Lung (tissue), 12 donors: ENCODE results near the gene VDR. TPM values are rescaled to one million over a fixed set of nuclear protein-coding genes. Genes with fewer than 3 reads are reported as not detected.

Experiments
- ATAC-seq: fragments of 200-7000 bp; cut with Tn5 transposase; one replicate; pipeline ENCODE4 v1.9.1; 2020; ENCODE audit warnings: moderate number of reproducible peaks; ENCODE audit not compliant: insufficient read depth, low FRiP score
- DNase-seq, 3 donors: peaks; one replicate each; pipeline ENCODE4 v3.0.0-alpha.2; 2013 to 2017
- H3K27ac ChIP-seq, 2 donors: one replicate each; pipeline ENCODE4 v1.5.1; 2013; ENCODE audit warnings: mild to moderate bottlenecking in 2 of 2, moderate library complexity in 2 of 2, control low read depth in 1 of 2, inconsistent platforms in 1 of 2, low read depth in 1 of 2, low read length in 1 of 2
- H3K27me3 ChIP-seq, 3 donors: one replicate each; pipeline ENCODE4 v1.5.1; 2013; ENCODE audit warnings: low read length in 2 of 3; ENCODE audit not compliant: control insufficient read depth in 3 of 3, insufficient read depth in 3 of 3
- H3K36me3 ChIP-seq, 4 donors: one replicate each; pipeline ENCODE4 v1.5.1; 2013; ENCODE audit warnings: low read length in 4 of 4, mild to moderate bottlenecking in 1 of 4, moderate library complexity in 1 of 4; ENCODE audit not compliant: control insufficient read depth in 4 of 4, insufficient read depth in 4 of 4
- H3K4me1 ChIP-seq, 5 donors: one replicate each; pipeline ENCODE4 v1.5.1; 2013; ENCODE audit warnings: low read length in 5 of 5, mild to moderate bottlenecking in 2 of 5, moderate library complexity in 1 of 5; ENCODE audit not compliant: control insufficient read depth in 5 of 5, insufficient read depth in 5 of 5
- H3K4me3 ChIP-seq: one replicate; pipeline ENCODE4 v1.5.1; 2013; ENCODE audit warnings: mild to moderate bottlenecking, control low read depth, moderate library complexity
- H3K9ac ChIP-seq, 2 donors: one replicate each; pipeline ENCODE4 v1.5.1; 2013; ENCODE audit warnings: low read length in 2 of 2, control low read depth in 1 of 2; ENCODE audit not compliant: insufficient read depth in 1 of 2
- H3K9me3 ChIP-seq, 4 donors: one replicate each; pipeline ENCODE4 v1.5.1; 2013; ENCODE audit warnings: low read length in 3 of 4, mild to moderate bottlenecking in 1 of 4, moderate library complexity in 1 of 4; ENCODE audit not compliant: control insufficient read depth in 4 of 4, insufficient read depth in 3 of 4
- CTCF ChIP-seq: IDR thresholded peaks from 2 replicates; pipeline ENCODE4 v1.5.1; 2012; ENCODE audit warnings: mild to moderate bottlenecking; ENCODE audit errors: control extremely low read depth, extremely low read depth
- WGBS, 2 donors: extraction: QIAGEN DNeasy Blood & Tissue Kit; methylation state at CpG; one replicate each; pipeline ENCODE4 v1.1.7; 2013; 5-methylcytosine and 5-hydroxymethylcytosine counted together
- polyA plus RNA-seq, 2 donors: library from polyadenylated mRNA; stranded (reverse); fragments of 200-250 nt; gene quantifications; one replicate each; pipeline ENCODE4 v1.2.1, GENCODE V29; 2013
- total RNA-seq, 2 donors: library from RNA; depleted of rRNA in 1 of 2; stranded (reverse); fragments of >200 nt in 1 of 2; gene quantifications; one replicate each; pipeline ENCODE4 v1.2.1, GENCODE V29; 2014 to 2021
- donor health status: control.
- donor health status: control.
- donor health status: Bipolar disorder and iron deficiency.
- donor health status: healthy.
- donor health status: DM: yes; HTN: yes; CAD: no.

The VDR gene
- total and polyA plus RNA-seq, 4 donors = 4.4 to 27.4 (median 14.3) TPM

GRCh38 chr12:47801170-47801903, 103.5 kb downstream of the VDR start:
- Histone ChIP-seq H3K27ac (peak overlapping the region in 1 of 2 donors; percentile 87), H3K4me3 (no peak overlapping the region), H3K9me3 (no peaks in the 10 kb centered on the region), H3K36me3 (peaks cover 9 to 34% (median 11%) of the 10 kb centered on the region in 4 donors), H3K4me1 (peaks cover 6 to 55% (median 28%) of the 10 kb centered on the region in 5 donors), H3K9ac (no peak overlapping the region), H3K27me3 (no peaks in the 10 kb centered on the region)
- DNase-seq (no peak), ATAC-seq (no peak)
- WGBS, 2 donors = 44 to 50% methylated on average over 7 of the region's 7 CpGs
- TF ChIP-seq CTCF = no peak

GRCh38 chr12:47800582-47800981, 104.2 kb downstream of the VDR start:
- 80 to 91% methylated on average over 7 of the region's 7 CpGs for WGBS, 2 donors
- H3K4me3 ChIP-seq = no peak overlapping the region
- no peaks in the 10 kb centered on the region for H3K27me3 ChIP-seq
- H3K4me1 ChIP-seq = peaks cover 6 to 50% (median 22%) of the 10 kb centered on the region in 5 donors
- peaks cover 9 to 41% (median 11%) of the 10 kb centered on the region in 4 donors for H3K36me3 ChIP-seq
- H3K27ac ChIP-seq = peak overlapping the region in 1 of 2 donors; percentile 81
- no peak for DNase-seq
- H3K9ac ChIP-seq = no peak overlapping the region
- TF ChIP-seq CTCF = no peak
- H3K9me3 ChIP-seq = no peaks in the 10 kb centered on the region
- no peak for ATAC-seq

- Histone ChIP-seq H3K36me3 (peaks cover 13 to 47% (median 14%) of the 10 kb centered on the region in 4 donors), H3K4me1 (peaks cover 3 to 42% (median 19%) of the 10 kb centered on the region in 5 donors), H3K27me3 (no peaks in the 10 kb centered on the region), H3K4me3 (no peak overlapping the region), H3K9ac (no peak overlapping the region), H3K27ac (peak overlapping the region in 1 of 2 donors; percentile 81), H3K9me3 (no peaks in the 10 kb centered on the region)
- TF ChIP-seq CTCF = no peak
- WGBS, 2 donors = 45 to 53% methylated on average over 7 of the region's 7 CpGs
- DNase-seq (no peak), ATAC-seq (peak; percentile 37)
These were observed 105.3 kb downstream of the VDR start for GRCh38 chr12:47799357-47799955.
